Measurements from ENCODE around the gene TPSD1. TPM values are rescaled to one million over a fixed set of nuclear protein-coding genes. Genes with fewer than 3 reads are reported as not detected.
A peak's percentile ranks its signal among the peaks of the same experiment; 100 is the strongest.
"Not testable (repeated sequence)": the region's sequence is repeated elsewhere in the genome, so short reads cannot be mapped to it uniquely, and the experiment has no call there.

Gene TPSD1
- total RNA-seq, 1 donor from 2014 or later, result 0.54 TPM

- DNase-seq (ENCODE audit: missing footprints) (no peak), ATAC-seq (no peak)
- intact Hi-C loops (cut with DNase I), result no loop called here
Measured at GRCh38 chr16:1218930-1219611, 36.8 kb upstream of the TPSD1 start.

- DNase-seq (ENCODE audit: missing footprints) (no peak), ATAC-seq (no peak)
- intact Hi-C loops (cut with DNase I), result no loop called here
Measured at GRCh38 chr16:1220098-1220728, 35.7 kb upstream of the TPSD1 start.

GRCh38 chr16:1220841-1221627 is 34.8 kb upstream of the TPSD1 start:
- intact Hi-C loops (cut with DNase I), result no loop called here
- DNase-seq (ENCODE audit: missing footprints), result no peak
- ATAC-seq, result no peak

GRCh38 chr16:1221628-1222552 is 34.0 kb upstream of the TPSD1 start:
- no peak for DNase-seq (ENCODE audit: missing footprints)
- intact Hi-C loops (cut with DNase I), result no loop called here

GRCh38 chr16:1222553-1223354 is 33.1 kb upstream of the TPSD1 start:
- intact Hi-C loops (cut with DNase I), result no loop called here
- DNase-seq (ENCODE audit: missing footprints), result no peak
- no peak for ATAC-seq

More at GRCh38 chr16:1221628-1222552, 34.0 kb upstream of the TPSD1 start:
- ATAC-seq, result no peak

- intact Hi-C loops (cut with DNase I), result no loop called here
- ATAC-seq (no peak), DNase-seq (ENCODE audit: missing footprints) (peak; percentile 48)
Measured at GRCh38 chr16:1223355-1224214, 32.3 kb upstream of the TPSD1 start.

- DNase-seq (ENCODE audit: missing footprints) (no peak), ATAC-seq (no peak)
- intact Hi-C loops (cut with DNase I), result no loop called here
Measured at GRCh38 chr16:1224558-1224957, 31.3 kb upstream of the TPSD1 start.

- DNase-seq (ENCODE audit: missing footprints), result no peak
- intact Hi-C loops (cut with DNase I), result no loop called here
- ATAC-seq, result no peak
Measured at GRCh38 chr16:1225051-1225451, 30.8 kb upstream of the TPSD1 start, which contains the start of gene TPSG1. Gene TPSG1 (minus strand): TSS chr16:1225268. CDS start chr16:1225252, 16 bp downstream.

- intact Hi-C loops (cut with DNase I); ATAC-seq: not testable (repeated sequence)
- peak; percentile 53 for DNase-seq (ENCODE audit: missing footprints)
Measured at GRCh38 chr16:1225728-1226311, 30.0 kb upstream of the TPSD1 start.

- DNase-seq (ENCODE audit: missing footprints), result peak; percentile 11
- not testable (repeated sequence) for ATAC-seq
Measured at GRCh38 chr16:1226692-1227091, 29.2 kb upstream of the TPSD1 start.

GRCh38 chr16:1228227-1228626 is 27.6 kb upstream of the TPSD1 start:
- ATAC-seq; intact Hi-C loops (cut with DNase I): not testable (repeated sequence)
- DNase-seq (ENCODE audit: missing footprints), result peak; percentile 9

More at GRCh38 chr16:1226692-1227091, 29.2 kb upstream of the TPSD1 start:
- intact Hi-C loops (cut with DNase I), result not testable (repeated sequence)

- ATAC-seq; DNase-seq (ENCODE audit: missing footprints); intact Hi-C loops (cut with DNase I): not testable (repeated sequence)
Measured at GRCh38 chr16:1229476-1229875, 26.4 kb upstream of the TPSD1 start.

GRCh38 chr16:1230084-1230470 is 25.8 kb upstream of the TPSD1 start, which contains the start of gene TPSB2:
Gene TPSB2 (minus strand): TSS chr16:1230184. CDS start chr16:1229951, 233 bp downstream.
- ATAC-seq; DNase-seq (ENCODE audit: missing footprints); intact Hi-C loops (cut with DNase I): not testable (repeated sequence)

- intact Hi-C loops (cut with DNase I); ATAC-seq: not testable (repeated sequence)
- DNase-seq (ENCODE audit: missing footprints), result peak; percentile 13
Measured at GRCh38 chr16:1230471-1231212, 25.2 kb upstream of the TPSD1 start.

GRCh38 chr16:1231301-1231700 is 24.6 kb upstream of the TPSD1 start:
- DNase-seq (ENCODE audit: missing footprints), result peak; percentile 26
- intact Hi-C loops (cut with DNase I); ATAC-seq: not testable (repeated sequence)
